IMR-90 (cell line): ENCODE measurements around the gene C2orf80. TPM values are rescaled to one million over a fixed set of nuclear protein-coding genes. Genes with fewer than 3 reads are reported as not detected.

Source experiments
- ATAC-seq: fragments of 200-7000 bp; cut with Tn5 transposase; 2 replicates; pipeline ENCODE4 v1.9.1; 2020; ENCODE audit warnings: low read depth, mild to moderate bottlenecking, moderate library complexity
- BruUV-seq: library from RNA; stranded (reverse); fragments of 400-500 nt; replicated peaks from 2 replicates; lab custom pipeline; 2021; lab: Mats Ljungman, UMichigan
- CTCF ChIA-PET: fragments of 300-600 bp; formaldehyde crosslinking; extraction: SDS; loops from one replicate; lab custom pipeline; 2021; ENCODE audit warnings: antibody characterized with exemption; lab: Yijun Ruan, JAX
- POLR2A ChIA-PET: fragments of 300-600 bp; sonication (Branson Sonifier 250); formaldehyde crosslinking; loops from one replicate; lab custom pipeline; 2022; ENCODE audit warnings: antibody characterized with exemption; ENCODE audit not compliant: unreplicated experiment; lab: Charles Lee
- DNase-seq: peaks from one replicate; pipeline ENCODE4 v3.0.0; 2013
- H2AFZ ChIP-seq: replicated peaks from 2 replicates; pipeline ENCODE3; 2013; ENCODE audit warnings: low read length, mild to moderate bottlenecking; ENCODE audit not compliant: poor library complexity
- H2AK5ac ChIP-seq: 2 replicates; pipeline ENCODE4 v1.6.1; 2013; ENCODE audit warnings: low read depth, low read length, inconsistent platforms
- H2AK9ac ChIP-seq: replicated peaks from 2 replicates; pipeline ENCODE3; 2013; ENCODE audit warnings: mild to moderate bottlenecking, low read depth, low read length, moderate library complexity; ENCODE audit not compliant: poor library complexity
- H2BK120ac ChIP-seq: 2 replicates; pipeline ENCODE4 v1.6.1; 2013; ENCODE audit warnings: low read depth, low read length, inconsistent platforms
- H2BK15ac ChIP-seq: 3 replicates; pipeline ENCODE4 v1.6.1; 2013; ENCODE audit warnings: low read depth, low read length, inconsistent platforms
- H2BK20ac ChIP-seq: 2 replicates; pipeline ENCODE4 v1.6.1; 2013; ENCODE audit warnings: low read depth, mild to moderate bottlenecking, inconsistent platforms, low read length, moderate library complexity
- H2BK5ac ChIP-seq: 2 replicates; pipeline ENCODE4 v1.6.1; 2013; ENCODE audit warnings: mild to moderate bottlenecking, low read depth, low read length, inconsistent platforms; ENCODE audit not compliant: poor library complexity, severe bottlenecking
- H3K14ac ChIP-seq: replicated peaks from 2 replicates; pipeline ENCODE4 v1.6.1; 2013; ENCODE audit warnings: low read depth, low read length, inconsistent platforms
- H3K18ac ChIP-seq: 2 replicates; pipeline ENCODE4 v1.6.1; 2013; ENCODE audit warnings: low read depth, low read length, control low read depth
- H3K23ac ChIP-seq: 2 replicates; pipeline ENCODE4 v1.6.1; 2013; ENCODE audit warnings: low read depth, low read length, inconsistent platforms
- H3K27ac ChIP-seq: 2 replicates; pipeline ENCODE4 v1.5.1; 2013; ENCODE audit warnings: mild to moderate bottlenecking, control low read depth, low read length; ENCODE audit not compliant: insufficient read depth
- H3K27me3 ChIP-seq: 2 replicates; pipeline ENCODE4 v1.6.1; 2013; ENCODE audit warnings: low read length; ENCODE audit not compliant: control insufficient read depth, insufficient read depth
- H3K36me3 ChIP-seq: 2 replicates; pipeline ENCODE4 v1.6.1; 2013; ENCODE audit warnings: low read length, mixed read lengths; ENCODE audit not compliant: control insufficient read depth, insufficient read depth
- H3K4ac ChIP-seq: 2 replicates; pipeline ENCODE4 v1.6.1; 2013; ENCODE audit warnings: low read depth, low read length, inconsistent platforms
- H3K4me1 ChIP-seq: 2 replicates; pipeline ENCODE4 v1.6.1; 2013; ENCODE audit warnings: low read length, mixed read lengths; ENCODE audit not compliant: control insufficient read depth, insufficient read depth
- H3K4me2 ChIP-seq: 2 replicates; pipeline ENCODE4 v1.6.1; 2013; ENCODE audit warnings: low read depth, mild to moderate bottlenecking, control low read depth, low read length, moderate library complexity
- H3K4me3 ChIP-seq: 2 replicates; pipeline ENCODE4 v1.5.1; 2013; ENCODE audit warnings: low read depth, mild to moderate bottlenecking, control low read depth, low read length, moderate library complexity; ENCODE audit not compliant: insufficient read depth
- H3K56ac ChIP-seq: 2 replicates; pipeline ENCODE4 v1.6.1; 2013; ENCODE audit warnings: low read length, inconsistent platforms; ENCODE audit not compliant: insufficient read depth; ENCODE audit errors: extremely low read depth
- H3K79me1 ChIP-seq, 2 experiments: 2 replicates each; pipeline ENCODE4 v1.6.1; 2013; ENCODE audit warnings: low read length in 2 of 2, inconsistent platforms in 1 of 2, low read depth in 1 of 2
- H3K9ac ChIP-seq: 2 replicates; pipeline ENCODE4 v1.6.1; 2013; ENCODE audit warnings: low read depth, low read length, control low read depth
- H3K9me1 ChIP-seq: 2 replicates; pipeline ENCODE4 v1.6.1; 2013; ENCODE audit warnings: low read length, inconsistent platforms; ENCODE audit not compliant: insufficient read depth
- H3K9me3 ChIP-seq: 2 replicates; pipeline ENCODE4 v1.6.1; 2013; ENCODE audit warnings: low read length; ENCODE audit not compliant: control insufficient read depth, insufficient read depth
- H4K20me1 ChIP-seq: 2 replicates; pipeline ENCODE4 v1.6.1; 2013; ENCODE audit warnings: low read length, inconsistent platforms; ENCODE audit not compliant: insufficient read depth
- H4K5ac ChIP-seq: 2 replicates; pipeline ENCODE4 v1.6.1; 2013; ENCODE audit warnings: mild to moderate bottlenecking, low read depth, low read length, control low read depth
- H4K8ac ChIP-seq, 2 experiments: 2 replicates each; pipeline ENCODE4 v1.6.1; 2013; ENCODE audit warnings: low read depth in 2 of 2, low read length in 2 of 2, control low read depth in 1 of 2, inconsistent platforms in 1 of 2
- H4K91ac ChIP-seq: 2 replicates; pipeline ENCODE4 v1.6.1; 2013; ENCODE audit warnings: low read depth, low read length, inconsistent platforms; ENCODE audit not compliant: insufficient read depth
- CEBPB ChIP-seq: IDR thresholded peaks from 2 replicates; pipeline ENCODE4 v1.6.1; 2012; ENCODE audit warnings: low read depth, low read length, improper control_type of control experiment
- CHD1 ChIP-seq: IDR thresholded peaks from 2 replicates; pipeline ENCODE4 v1.6.1; 2012; ENCODE audit warnings: low read depth, low read length, improper control_type of control experiment
- RCOR1 ChIP-seq: IDR thresholded peaks from 2 replicates; pipeline ENCODE4 v1.6.1; 2012; ENCODE audit warnings: mild to moderate bottlenecking, low read length, improper control_type of control experiment; ENCODE audit not compliant: insufficient replicate concordance
- SMC3 ChIP-seq: fragments of 150-350 bp; IDR thresholded peaks from 2 replicates; pipeline ENCODE4 v1.6.1; 2016; ENCODE audit warnings: low read depth, mild to moderate bottlenecking, antibody characterized with exemption, low read length, moderate library complexity
- WGBS, 2 experiments: methylation state at CpG; one replicate each; pipeline versions ENCODE4 v1.1.5 to v1.1.7; 2013; ENCODE audit warnings: missing lambda C conversion rate in 2 of 2; ENCODE audit not compliant: insufficient read length in 1 of 2; ENCODE audit errors: extremely low coverage in 2 of 2; 5-methylcytosine and 5-hydroxymethylcytosine counted together
- dilution Hi-C: fragments of 300-500 bp; cut with HindIII; formaldehyde crosslinking; loops from one replicate; pipeline ENCODE4 v1.14.3; 2018; ENCODE audit warnings: low sequenced_read_pairs; ENCODE audit not compliant: unreplicated experiment
- in situ Hi-C: fragments of 300-500 bp; cut with MboI; formaldehyde crosslinking; loops from 3 replicates; pipeline ENCODE4 v1.14.3; 2019; ENCODE audit warnings: low sequenced_read_pairs, inconsistent platforms, mixed read lengths
- intact Hi-C: fragments of 100-400 bp; cut with micrococcal nuclease; formaldehyde crosslinking; loops from 2 replicates; pipeline ENCODE4 v1.10.0; 2022
- polyA plus RNA-seq, 3 experiments: library from polyadenylated mRNA; depleted of rRNA; stranded (reverse); fragments of >200 nt; gene quantifications; 2 replicates each; pipeline ENCODE4 v1.2.3, GENCODE V29; 2012; ENCODE audit warnings: low replicate concordance in 1 of 3
- total RNA-seq: library from RNA; depleted of rRNA; stranded (reverse); fragments of >200 nt; gene quantifications from 2 replicates; pipeline ENCODE4 v1.2.3, GENCODE V29; 2012
- TF ChIP-seq, protein P1 (sequence below): fragments of 150-350 bp; IDR thresholded peaks from 2 replicates; pipeline ENCODE4 v1.6.1; 2016; ENCODE audit warnings: low read depth, mild to moderate bottlenecking, low read length, moderate library complexity, borderline replicate concordance

The C2orf80 gene
- total and polyA plus RNA-seq, 2 of the 4 experiments (the other 2 are of a cell fraction): not detected

DNA sequence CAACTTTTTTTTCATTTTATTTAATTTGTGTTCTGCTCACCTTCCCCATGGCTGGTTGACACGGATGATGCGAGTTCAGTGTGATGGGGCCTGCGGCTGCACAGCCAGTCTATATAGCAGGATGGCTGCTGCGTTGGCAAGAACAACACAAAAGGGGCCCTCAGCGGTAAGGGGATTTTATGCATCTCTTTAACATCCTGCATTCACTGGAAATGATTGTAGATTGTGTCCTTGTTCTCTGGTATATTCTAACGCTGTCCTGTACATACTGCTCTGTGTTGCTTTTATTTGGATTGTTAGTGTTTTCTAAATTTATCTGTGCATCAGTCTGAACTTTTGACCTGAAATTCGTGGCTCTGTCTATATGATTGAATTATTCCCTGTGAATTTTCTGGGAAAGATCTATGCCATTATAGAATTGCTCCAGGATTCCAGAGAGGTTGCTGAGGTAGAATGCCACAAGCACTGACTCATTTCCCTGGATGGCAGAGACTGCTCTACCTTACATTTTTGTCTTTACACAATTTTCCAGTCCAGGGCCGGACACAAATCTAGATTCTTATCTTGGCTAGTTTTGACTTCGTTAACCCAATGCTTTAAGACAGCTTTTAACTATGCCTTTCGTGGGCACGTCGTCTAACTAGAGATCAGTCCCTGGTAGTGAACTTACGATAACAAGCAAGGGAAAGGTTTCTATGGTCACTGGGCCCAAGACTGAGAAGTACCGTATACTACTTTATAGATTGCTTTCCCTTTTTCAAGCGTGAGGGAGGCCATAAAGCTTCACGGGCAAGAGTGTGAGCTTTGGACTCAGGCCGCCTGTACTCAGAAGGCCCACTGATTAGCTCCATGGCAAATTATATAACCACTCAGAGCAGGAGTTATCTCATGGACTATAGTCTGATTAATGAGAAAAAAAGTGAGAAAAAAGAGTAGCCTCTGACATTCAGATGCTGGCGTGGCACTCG lies 59.8 kb downstream of the C2orf80 start, which contains the start of gene CRYGC:
CRYGC (minus strand) TSS at position 85 of the 968 bp plus-strand sequence; CDS start at position 49, 36 bp downstream.
- no peak within 1 kb of the TSS for H2AFZ ChIP-seq

More for the DNA sequence above, 59.8 kb downstream of the C2orf80 start, which contains the start of gene CRYGC:
- no peaks in the 10 kb centered on the region for H3K4me1 ChIP-seq
- no peak within 1 kb of the TSS for H3K18ac ChIP-seq
- H2BK15ac ChIP-seq: no peak within 1 kb of the TSS
- H3K9me1 ChIP-seq: no peaks in the 10 kb centered on the region
- H3K56ac ChIP-seq: no peak within 1 kb of the TSS
- no peak within 1 kb of the TSS for H3K4me2 ChIP-seq
- DNase-seq: no peak
- WGBS, 2 experiments: 33% methylated on average over 2 of the region's 19 CpGs; no CpG with 5 or more reads in 1 of the 2 experiments
- H4K20me1 ChIP-seq: no peaks in the 10 kb centered on the region
- ATAC-seq: no peak
- no peaks in the 10 kb centered on the region for H3K79me1 ChIP-seq
- no peak within 1 kb of the TSS for H3K9ac ChIP-seq
- no peak within 1 kb of the TSS for H3K4me3 ChIP-seq
- H3K23ac ChIP-seq: no peak within 1 kb of the TSS
- H3K36me3 ChIP-seq: no peaks in the 10 kb centered on the region
- H3K4ac ChIP-seq: no peak within 1 kb of the TSS
- no peak within 1 kb of the TSS for H4K5ac ChIP-seq
- H3K14ac ChIP-seq: no peak within 1 kb of the TSS
- no peak within 1 kb of the TSS for H2AK9ac ChIP-seq
- no peak within 1 kb of the TSS for H2AK5ac ChIP-seq
- H2BK20ac ChIP-seq: no peak within 1 kb of the TSS
- in situ Hi-C loops (no loop called here), dilution Hi-C loops (no loop called here), intact Hi-C loops (no loop called here)
- no peak for TF ChIP-seq CHD1
- no peak for TF ChIP-seq CEBPB
- TF ChIP-seq SMC3: no peak
- TF ChIP-seq RCOR1: no peak
- TF ChIP-seq, protein P1, sequence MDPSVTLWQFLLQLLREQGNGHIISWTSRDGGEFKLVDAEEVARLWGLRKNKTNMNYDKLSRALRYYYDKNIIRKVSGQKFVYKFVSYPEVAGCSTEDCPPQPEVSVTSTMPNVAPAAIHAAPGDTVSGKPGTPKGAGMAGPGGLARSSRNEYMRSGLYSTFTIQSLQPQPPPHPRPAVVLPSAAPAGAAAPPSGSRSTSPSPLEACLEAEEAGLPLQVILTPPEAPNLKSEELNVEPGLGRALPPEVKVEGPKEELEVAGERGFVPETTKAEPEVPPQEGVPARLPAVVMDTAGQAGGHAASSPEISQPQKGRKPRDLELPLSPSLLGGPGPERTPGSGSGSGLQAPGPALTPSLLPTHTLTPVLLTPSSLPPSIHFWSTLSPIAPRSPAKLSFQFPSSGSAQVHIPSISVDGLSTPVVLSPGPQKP: no peak
- no peak within 1 kb of the TSS for H2BK120ac ChIP-seq
- H4K91ac ChIP-seq: no peak within 1 kb of the TSS
- H2BK5ac ChIP-seq: no peak within 1 kb of the TSS
- peaks cover 5% of the 10 kb centered on the region; the same call in 1 of the 2 replicates for H3K27me3 ChIP-seq
- POLR2A ChIA-PET: no interaction called here
- H4K8ac ChIP-seq: no peak within 1 kb of the TSS
- H3K27ac ChIP-seq: no peak within 1 kb of the TSS
- no peaks in the 10 kb centered on the region for H3K9me3 ChIP-seq
- CTCF ChIA-PET: interaction anchor here (1.0 kb wide), 1 partner anchor 18 kb away, joined by 3 read pairs; no protein-coding TSS in a partner anchor
- no TSS peak for BruUV-seq
